Measurements from ENCODE around the gene SLC34A3. TPM values are rescaled to one million over a fixed set of nuclear protein-coding genes. Genes with fewer than 3 reads are reported as not detected.

SLC34A3 gene
- total RNA-seq, 2 experiments from 2014 or later = not detected

DNA sequence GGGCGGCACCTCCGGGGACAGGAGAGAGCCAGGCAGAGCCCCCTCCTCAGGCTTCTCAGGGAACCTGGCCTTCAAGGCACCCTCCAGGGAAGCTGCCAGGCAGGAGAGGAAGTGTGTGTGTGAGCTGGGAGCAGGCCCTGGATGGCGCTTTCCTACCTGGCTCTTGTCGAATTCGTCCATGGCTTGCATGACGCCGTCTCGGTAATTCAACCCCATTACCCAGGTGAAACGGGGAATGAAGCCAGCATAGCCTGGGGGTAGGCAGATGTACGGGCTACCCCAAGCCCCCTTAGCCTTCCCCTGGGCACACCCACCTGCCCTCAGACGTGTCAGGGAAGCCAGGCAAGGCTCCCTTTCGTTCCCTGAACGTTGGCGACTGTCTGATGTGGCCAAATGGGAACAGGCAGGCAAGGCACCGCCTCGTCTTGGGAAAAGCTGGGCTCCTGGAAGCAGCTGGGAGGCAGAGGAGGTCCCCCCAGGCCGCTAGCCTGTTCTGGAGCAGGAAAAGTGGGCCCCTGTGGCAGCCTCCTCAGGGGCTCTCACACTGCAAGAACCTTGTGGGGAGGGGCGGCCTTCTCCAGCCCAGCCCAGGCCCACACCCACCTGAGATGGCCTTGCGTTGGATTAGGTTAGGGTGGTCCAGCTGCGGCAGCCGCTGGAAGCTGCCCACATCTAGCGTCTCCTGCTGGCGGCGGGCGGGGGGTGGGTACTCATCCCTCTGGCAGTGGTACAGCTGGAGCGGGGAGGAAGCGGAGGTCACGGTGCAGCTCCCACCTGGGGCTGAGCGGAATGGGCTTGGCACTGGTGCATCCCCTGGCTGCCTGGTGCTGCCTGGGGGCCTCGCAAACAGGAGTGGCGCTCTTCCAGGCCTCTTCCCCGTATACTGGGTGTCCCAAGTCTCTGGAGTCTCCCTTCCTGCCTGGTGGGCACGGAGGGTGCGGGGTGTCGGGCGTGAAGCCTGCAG lies 14.1 kb downstream of the SLC34A3 start:
- Histone ChIP-seq H4K20me1 (ENCODE audit: insufficient read depth, low read length) (peaks cover 14% of the 10 kb centered on the region), H3K79me2 (ENCODE audit: insufficient read depth, low read depth, low read length) (peaks cover 19% of the 10 kb centered on the region), H3K36me3 (ENCODE audit: insufficient read depth, low read length) (peaks cover 28% of the 10 kb centered on the region), H3K9me2 (ENCODE audit: insufficient read depth, low read length) (no peaks in the 10 kb centered on the region), H3K27ac (ENCODE audit: low read depth, low read length, poor library complexity, severe bottlenecking) (no peak overlapping the region), H3K4me1 (ENCODE audit: insufficient read depth, low read length, poor library complexity, severe bottlenecking) (peaks cover 36% of the 10 kb centered on the region), H3K9me3 (ENCODE audit: low read length) (no peaks in the 10 kb centered on the region), H3K4me2 (ENCODE audit: low read length) (0 out of 2 replicates have a peak overlapping the region, but pooled peaks have one; percentile 43), H3K4me3 (ENCODE audit: low read depth, low read length, poor library complexity, severe bottlenecking) (no peak overlapping the region), H2AFZ (ENCODE audit: low read length) (no peak overlapping the region)
- BruUV-seq (replicated peaks) = no TSS peak
- intact Hi-C loops (cut with micrococcal nuclease; ENCODE audit: unreplicated experiment) = no loop called here
- TF ChIP-seq, protein P1, sequence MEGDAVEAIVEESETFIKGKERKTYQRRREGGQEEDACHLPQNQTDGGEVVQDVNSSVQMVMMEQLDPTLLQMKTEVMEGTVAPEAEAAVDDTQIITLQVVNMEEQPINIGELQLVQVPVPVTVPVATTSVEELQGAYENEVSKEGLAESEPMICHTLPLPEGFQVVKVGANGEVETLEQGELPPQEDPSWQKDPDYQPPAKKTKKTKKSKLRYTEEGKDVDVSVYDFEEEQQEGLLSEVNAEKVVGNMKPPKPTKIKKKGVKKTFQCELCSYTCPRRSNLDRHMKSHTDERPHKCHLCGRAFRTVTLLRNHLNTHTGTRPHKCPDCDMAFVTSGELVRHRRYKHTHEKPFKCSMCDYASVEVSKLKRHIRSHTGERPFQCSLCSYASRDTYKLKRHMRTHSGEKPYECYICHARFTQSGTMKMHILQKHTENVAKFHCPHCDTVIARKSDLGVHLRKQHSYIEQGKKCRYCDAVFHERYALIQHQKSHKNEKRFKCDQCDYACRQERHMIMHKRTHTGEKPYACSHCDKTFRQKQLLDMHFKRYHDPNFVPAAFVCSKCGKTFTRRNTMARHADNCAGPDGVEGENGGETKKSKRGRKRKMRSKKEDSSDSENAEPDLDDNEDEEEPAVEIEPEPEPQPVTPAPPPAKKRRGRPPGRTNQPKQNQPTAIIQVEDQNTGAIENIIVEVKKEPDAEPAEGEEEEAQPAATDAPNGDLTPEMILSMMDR (conservative IDR thresholded peaks at IDR 0.05; ENCODE audit: low read length) = no peak
- TF ChIP-seq EZH2phosphoT487 (IDR thresholded peaks at IDR 0.05; ENCODE audit: borderline replicate concordance, low read depth, low read length) = no peak
- DNase-seq (ENCODE audit: low spot score) = no peak
- CTCF ChIA-PET (ENCODE audit: unreplicated experiment) = no interaction called here
- POLR2A ChIA-PET = interaction anchor here (0.6 kb wide), 1 partner anchor 174 kb away, joined by 3 read pairs; the partner anchor contains the start of gene SAPCD2

DNA sequence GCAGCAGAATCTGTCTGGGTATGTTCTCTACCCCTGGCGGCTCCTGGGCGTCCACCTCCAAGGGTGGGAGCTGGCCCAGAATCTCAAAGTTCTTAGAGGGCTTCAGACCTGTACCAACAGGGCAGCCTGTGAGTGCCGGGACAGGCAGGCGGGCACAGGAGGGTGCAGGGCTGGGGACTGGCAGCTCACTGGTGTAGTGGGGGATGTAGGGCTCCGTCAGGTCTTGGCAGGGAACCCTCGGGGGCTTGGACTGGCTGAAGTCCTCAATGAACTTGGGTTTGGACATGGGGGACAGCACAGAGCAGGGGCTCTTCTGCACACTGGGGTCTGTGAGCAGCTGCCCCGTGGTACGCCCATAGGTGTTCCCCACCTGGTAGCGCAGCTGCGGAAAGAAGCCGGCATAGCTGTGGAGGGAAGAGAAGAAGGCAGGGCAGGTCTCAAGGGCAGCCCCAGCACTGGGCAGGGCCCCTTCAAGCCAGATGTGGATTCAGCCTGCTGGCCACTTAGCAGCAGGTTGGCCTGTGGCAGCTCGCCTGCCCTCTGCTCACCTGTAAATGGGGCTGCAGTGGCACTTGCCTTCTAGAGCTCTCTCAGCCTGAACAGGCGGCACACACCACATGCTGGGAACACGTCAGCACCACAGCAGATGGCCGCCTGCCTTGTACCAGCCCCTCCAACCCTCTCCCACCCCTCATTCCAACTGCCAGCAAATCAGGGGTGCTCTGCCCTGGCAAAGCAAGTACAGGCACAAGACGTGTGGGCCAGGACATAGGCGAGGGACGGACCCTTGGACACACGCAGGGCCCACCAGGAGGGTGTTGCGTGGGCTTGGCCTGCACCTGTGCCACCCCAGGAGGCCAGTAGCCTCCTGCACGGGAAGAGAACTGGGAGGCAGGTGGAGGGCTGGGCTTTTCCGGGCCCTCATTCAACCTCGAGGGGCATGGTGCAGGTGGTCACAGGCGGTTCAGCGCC lies 15.0 kb downstream of the SLC34A3 start:
- no peak for DNase-seq (ENCODE audit: low spot score)
- Histone ChIP-seq H3K79me2 (ENCODE audit: insufficient read depth, low read depth, low read length) (peaks cover 17% of the 10 kb centered on the region), H3K4me1 (ENCODE audit: insufficient read depth, low read length, poor library complexity, severe bottlenecking) (peaks cover 36% of the 10 kb centered on the region), H3K36me3 (ENCODE audit: insufficient read depth, low read length) (peaks cover 28% of the 10 kb centered on the region), H3K27ac (ENCODE audit: low read depth, low read length, poor library complexity, severe bottlenecking) (no peak overlapping the region), H3K9me2 (ENCODE audit: insufficient read depth, low read length) (no peaks in the 10 kb centered on the region), H3K4me2 (ENCODE audit: low read length) (no peak overlapping the region), H3K4me3 (ENCODE audit: low read depth, low read length, poor library complexity, severe bottlenecking) (no peak overlapping the region), H2AFZ (ENCODE audit: low read length) (no peak overlapping the region), H3K9me3 (ENCODE audit: low read length) (no peaks in the 10 kb centered on the region), H4K20me1 (ENCODE audit: insufficient read depth, low read length) (peaks cover 14% of the 10 kb centered on the region)
- intact Hi-C loops (cut with micrococcal nuclease; ENCODE audit: unreplicated experiment) = no loop called here
- CTCF ChIA-PET (ENCODE audit: unreplicated experiment) = no interaction called here
- BruUV-seq (replicated peaks) = no TSS peak
- POLR2A ChIA-PET = no interaction called here
- no peak for TF ChIP-seq EZH2phosphoT487 (IDR thresholded peaks at IDR 0.05; ENCODE audit: borderline replicate concordance, low read depth, low read length)
- TF ChIP-seq, protein P1 (conservative IDR thresholded peaks at IDR 0.05; ENCODE audit: low read length) = no peak
